Hepatocyte (in vitro differentiated cells): ENCODE data around the gene SBF2.

Experiments
- CTCF ChIP-seq: fragments of 200-600 bp; sonication (generic); IDR thresholded peaks from 2 replicates; pipeline ENCODE4 v1.5.1; 2016; ENCODE audit warnings: antibody characterized with exemption, mild to moderate bottlenecking; ENCODE audit not compliant: poor library complexity
- EZH2 ChIP-seq: fragments of 200-600 bp; sonication (generic); IDR thresholded peaks from 2 replicates; pipeline ENCODE4 v1.6.1; 2016; ENCODE audit warnings: antibody characterized with exemption, mild to moderate bottlenecking, borderline replicate concordance

GRCh38 chr11:9745411-9746211 lies 548.4 kb downstream of the SBF2 start:
- TF ChIP-seq CTCF: no peak
- TF ChIP-seq EZH2: no peak
